GM12874 (cell line): ENCODE results near the gene TSFM.

Experiments used
- CTCF ChIP-seq: IDR thresholded peaks from 2 replicates; pipeline ENCODE4 v1.5.1; 2011; ENCODE audit warnings: low read depth, mild to moderate bottlenecking, control low read depth, low read length, moderate library complexity; ENCODE audit not compliant: insufficient read depth

Gene TSFM

DNA sequence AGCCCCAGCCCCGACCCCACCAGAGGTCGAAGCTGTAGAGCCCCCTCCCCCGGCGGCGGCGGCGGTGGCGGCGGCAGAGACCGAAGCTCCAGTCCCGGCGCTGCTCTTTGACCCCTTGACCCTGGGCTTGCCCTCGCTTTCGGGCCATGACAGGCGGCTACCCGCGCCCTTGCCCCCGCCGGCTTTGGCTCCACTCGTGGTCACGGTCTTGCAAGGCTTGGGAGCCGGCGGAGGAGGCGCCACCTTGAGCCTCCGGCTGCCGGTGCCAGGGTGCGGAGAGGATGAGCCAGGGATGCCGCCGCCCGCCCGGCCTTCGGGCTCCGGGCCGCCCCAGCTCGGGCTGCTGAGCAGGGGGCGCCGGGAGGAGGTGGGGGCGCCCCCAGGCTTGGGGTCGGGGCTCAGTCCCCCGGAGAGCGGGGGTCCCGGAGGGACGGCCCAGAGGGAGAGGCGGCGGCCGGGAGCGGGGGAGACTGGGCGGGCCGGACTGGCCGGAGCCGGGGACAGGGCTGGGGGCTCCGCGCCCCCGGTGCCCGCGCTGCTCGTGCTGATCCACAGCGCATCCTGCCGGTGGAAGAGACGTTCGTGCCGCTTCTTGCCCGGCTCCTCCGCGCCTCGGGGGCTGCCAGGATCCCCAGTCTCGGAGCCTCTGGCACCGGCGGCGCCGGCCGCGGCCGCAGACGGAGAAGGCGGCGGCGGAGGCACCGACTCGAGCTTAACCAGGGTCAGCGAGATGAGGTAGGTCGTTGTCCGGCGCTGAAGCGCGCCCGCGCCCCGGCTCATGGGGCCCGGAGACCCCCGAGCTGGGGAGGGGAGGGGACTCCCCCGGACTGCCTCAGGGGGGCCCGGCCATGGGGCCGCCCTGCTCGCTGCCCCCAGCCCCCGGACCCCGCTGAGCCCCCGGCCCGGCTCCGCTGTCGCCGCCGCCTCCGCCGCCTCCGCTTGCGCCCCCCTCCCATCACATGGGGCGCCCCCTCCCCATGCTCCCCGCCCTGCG is 44.8 kb upstream of the TSFM start:
- TF ChIP-seq CTCF: no peak

DNA sequence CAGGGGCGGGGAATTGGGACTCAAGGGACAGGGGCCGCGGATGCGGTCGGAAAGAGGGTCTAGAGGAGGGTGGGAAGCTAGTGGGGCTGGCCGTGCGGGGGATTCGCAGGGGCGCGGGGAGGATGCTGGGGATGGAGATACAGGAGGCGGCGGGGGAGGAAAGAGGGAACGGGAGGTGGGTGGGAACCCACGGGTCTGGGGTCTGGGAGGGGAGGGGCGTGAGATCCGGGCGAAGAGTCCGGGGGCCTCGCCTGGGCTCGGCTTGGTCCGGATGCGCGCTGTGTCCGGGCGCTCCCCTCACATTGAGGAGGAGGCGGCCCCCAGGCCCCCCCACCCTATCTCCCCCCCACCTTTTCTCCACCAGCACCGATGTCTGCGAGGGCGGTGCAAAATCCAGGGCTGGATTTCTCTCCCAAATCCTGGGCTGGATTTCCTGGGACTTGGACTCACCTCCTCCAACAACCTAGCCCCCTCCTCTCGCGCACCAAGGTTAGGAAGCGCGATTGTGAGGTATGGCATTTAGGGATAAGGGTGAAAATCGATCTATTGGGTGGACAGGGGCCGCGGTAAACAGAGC is 43.8 kb upstream of the TSFM start, which contains the start of gene AGAP2:
AGAP2 (minus strand) TSS at position 82 of the 577 bp plus-strand sequence. CDS start 496 bp downstream, outside the sequence.
- TF ChIP-seq CTCF: no peak

DNA sequence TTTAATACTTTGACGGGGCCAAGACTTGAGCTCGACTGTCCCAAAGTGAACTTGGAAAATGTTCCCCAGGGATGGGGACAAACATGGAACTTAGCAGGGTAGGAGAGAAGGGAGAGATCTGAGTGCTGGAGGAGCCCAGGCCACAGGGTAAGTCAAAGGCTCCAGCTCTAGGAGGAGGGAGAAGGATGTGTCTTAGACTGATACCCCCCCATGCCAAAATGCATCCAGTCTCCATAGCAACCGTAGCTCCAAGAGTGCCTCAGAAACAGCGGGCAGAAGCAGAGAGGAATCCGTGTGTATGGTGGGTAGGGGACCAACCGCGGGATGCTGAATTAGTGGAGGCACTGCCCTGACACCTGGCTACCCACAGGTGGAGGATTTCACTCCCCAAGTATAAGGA is 43.2 kb upstream of the TSFM start:
- TF ChIP-seq CTCF: no peak

- no peak for TF ChIP-seq CTCF
Observed at GRCh38 chr12:57739914-57740538, 42.6 kb upstream of the TSFM start.

- no peak for TF ChIP-seq CTCF
Observed at GRCh38 chr12:57740656-57741412, 41.8 kb upstream of the TSFM start.

DNA sequence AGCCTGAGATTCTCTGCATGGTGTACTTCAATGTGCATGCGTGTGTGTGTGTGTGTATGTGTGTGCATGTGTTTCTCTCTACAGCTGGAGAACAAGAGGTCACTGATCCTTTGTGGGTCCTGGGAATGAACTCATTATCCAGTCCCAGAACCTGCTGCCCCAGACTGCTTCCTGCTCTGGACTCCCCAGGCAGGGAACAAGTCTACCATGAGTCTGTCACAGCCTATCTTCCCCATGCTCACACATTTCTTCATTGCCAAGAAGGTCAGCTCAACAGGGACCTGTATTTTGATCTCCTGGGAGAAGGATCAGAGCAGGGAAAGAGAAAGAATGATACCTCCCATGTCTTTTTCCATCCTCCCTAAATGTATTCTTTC is 41.2 kb upstream of the TSFM start:
- TF ChIP-seq CTCF: no peak
